Measurements from ENCODE around the gene PLAAT5. TPM values are rescaled to one million over a fixed set of nuclear protein-coding genes. Genes with fewer than 3 reads are reported as not detected.

Gene PLAAT5
- total and polyA plus RNA-seq, 2 of the 4 experiments (the other 2 are of a cell fraction): not detected

DNA sequence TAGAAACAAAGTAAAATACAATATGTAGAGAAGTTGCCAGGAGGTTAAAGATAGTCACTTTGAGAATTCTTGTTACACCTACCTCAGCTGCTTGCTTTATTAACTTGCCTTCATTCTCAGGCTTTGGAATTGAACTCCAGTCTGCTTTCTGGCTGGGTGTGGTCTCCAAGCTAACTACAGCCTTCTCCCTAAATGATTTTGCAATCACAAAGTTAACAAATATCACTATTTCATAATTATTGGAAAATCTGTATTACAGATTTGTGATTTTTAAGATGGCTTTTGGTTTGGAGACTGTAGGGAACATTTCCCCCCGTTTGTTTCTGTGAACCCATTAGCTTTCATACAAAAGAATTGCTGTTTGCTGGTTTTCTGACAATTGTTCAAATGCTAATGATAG, 2.2 kb downstream of the PLAAT5 start:
- Histone ChIP-seq H3K27me3 (ENCODE audit: control insufficient read depth, insufficient read depth, low read length) (peaks cover 35% of the 10 kb centered on the region), H3K4me2 (ENCODE audit: low read depth, low read length) (no peak overlapping the region)
- CTCF ChIA-PET: no interaction called here

More for the DNA sequence above, 2.2 kb downstream of the PLAAT5 start:
- H2AK5ac ChIP-seq (ENCODE audit: low read depth, low read length): no peak overlapping the region
- no peaks in the 10 kb centered on the region for H3K4me1 ChIP-seq (ENCODE audit: control insufficient read depth, insufficient read depth, low read length)
- H2BK15ac ChIP-seq (ENCODE audit: low read depth, low read length): no peak overlapping the region
- intact Hi-C loops (cut with micrococcal nuclease): no loop called here
- H4K20me1 ChIP-seq (ENCODE audit: insufficient read depth, low read length): no peaks in the 10 kb centered on the region
- no peak overlapping the region for H3K56ac ChIP-seq (ENCODE audit: extremely low read depth, insufficient read depth, low read length)
- POLR2A ChIA-PET (ENCODE audit: unreplicated experiment): no interaction called here
- TF ChIP-seq MAFK (IDR thresholded peaks at IDR 0.05; ENCODE audit: low read depth, low read length) (no peak), MXI1 (IDR thresholded peaks at IDR 0.05; ENCODE audit: borderline replicate concordance, low read depth, low read length) (no peak)
- TF ChIP-seq, protein P1, sequence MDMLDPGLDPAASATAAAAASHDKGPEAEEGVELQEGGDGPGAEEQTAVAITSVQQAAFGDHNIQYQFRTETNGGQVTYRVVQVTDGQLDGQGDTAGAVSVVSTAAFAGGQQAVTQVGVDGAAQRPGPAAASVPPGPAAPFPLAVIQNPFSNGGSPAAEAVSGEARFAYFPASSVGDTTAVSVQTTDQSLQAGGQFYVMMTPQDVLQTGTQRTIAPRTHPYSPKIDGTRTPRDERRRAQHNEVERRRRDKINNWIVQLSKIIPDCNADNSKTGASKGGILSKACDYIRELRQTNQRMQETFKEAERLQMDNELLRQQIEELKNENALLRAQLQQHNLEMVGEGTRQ (IDR thresholded peaks at IDR 0.05; ENCODE audit: low read depth, low read length): no peak
- no peak overlapping the region for H2AK9ac ChIP-seq (replicated peaks; ENCODE audit: low read depth, low read length, poor library complexity)
- H3K36me3 ChIP-seq (ENCODE audit: control insufficient read depth, insufficient read depth, low read length): no peaks in the 10 kb centered on the region
- no peak overlapping the region for H3K14ac ChIP-seq (replicated peaks; ENCODE audit: low read depth, low read length)
- no TSS peak for BruUV-seq (replicated peaks)
- no peaks in the 10 kb centered on the region for H3K9me3 ChIP-seq (ENCODE audit: control insufficient read depth, insufficient read depth, low read length)
- no peaks in the 10 kb centered on the region for H3K79me1 ChIP-seq (ENCODE audit: low read depth in 1 of 2, low read length in 2 of 2)
- H4K91ac ChIP-seq (ENCODE audit: insufficient read depth, low read depth, low read length): no peak overlapping the region
- no peak overlapping the region for H3K4ac ChIP-seq (ENCODE audit: low read depth, low read length)
- in situ Hi-C loops (cut with MboI; ENCODE audit: low sequenced_read_pairs): loop anchor here (25.0 kb wide), 1 partner anchor 449 kb away; the partner anchor contains the start of gene NAA40
- H3K18ac ChIP-seq (ENCODE audit: low read depth, low read length): no peak overlapping the region
- no peak for DNase-seq
- H4K8ac ChIP-seq (ENCODE audit: low read depth in 2 of 2, low read length in 2 of 2): no peak overlapping the region
- H3K4me3 ChIP-seq (ENCODE audit: insufficient read depth, low read depth, low read length): no peak overlapping the region
- no peak overlapping the region for H3K27ac ChIP-seq (ENCODE audit: insufficient read depth, low read length)
- H2BK20ac ChIP-seq (ENCODE audit: low read depth, low read length): no peak overlapping the region
- no CpG with 5 or more reads among the region's 1 CpG for WGBS, 2 experiments (ENCODE audit: extremely low coverage in 2 of 2, insufficient read length in 1 of 2)
- no peaks in the 10 kb centered on the region for H3K9me1 ChIP-seq (ENCODE audit: insufficient read depth, low read length)
- no peak for ATAC-seq (ENCODE audit: low read depth)
- no peak overlapping the region for H3K23ac ChIP-seq (ENCODE audit: low read depth, low read length)
- H2BK120ac ChIP-seq (ENCODE audit: low read depth, low read length): no peak overlapping the region
- dilution Hi-C loops (cut with HindIII; ENCODE audit: low sequenced_read_pairs, unreplicated experiment): no loop called here
- H3K9ac ChIP-seq (ENCODE audit: low read depth, low read length): no peak overlapping the region
- H4K5ac ChIP-seq (ENCODE audit: low read depth, low read length): no peak overlapping the region
- H2AFZ ChIP-seq (replicated peaks; ENCODE audit: low read length, poor library complexity): no peak overlapping the region
- no peak overlapping the region for H2BK5ac ChIP-seq (ENCODE audit: low read depth, low read length, poor library complexity, severe bottlenecking)
